Kidney (tissue), 14 donors: ENCODE measurements around the gene KIAA1549. TPM values are rescaled to one million over a fixed set of nuclear protein-coding genes. Genes with fewer than 3 reads are reported as not detected.

Source experiments
- DNase-seq, 5 donors: peaks; one replicate each; pipeline ENCODE4 v3.0.0-alpha.2; 2013 to 2020
- FAIRE-seq: peaks from 2 replicates; lab custom pipeline; 2012; peaks lifted over from hg19 to GRCh38; lab: Jason Lieb, UNC
- H3K27ac ChIP-seq, 2 donors: one replicate each; pipeline ENCODE4 v1.7.0; 2013; ENCODE audit warnings: low read depth in 2 of 2, low read length in 2 of 2, inconsistent platforms in 1 of 2
- H3K27me3 ChIP-seq: one replicate; pipeline ENCODE4 v1.7.1; 2013; ENCODE audit warnings: low read length, inconsistent platforms; ENCODE audit not compliant: control insufficient read depth, insufficient read depth
- H3K36me3 ChIP-seq, 3 donors: one replicate each; pipeline versions ENCODE4 v1.7.0 to v1.7.1; 2013; ENCODE audit warnings: low read length in 3 of 3, control low read depth in 1 of 3, inconsistent platforms in 1 of 3; ENCODE audit not compliant: insufficient read depth in 3 of 3, control insufficient read depth in 2 of 3
- H3K4me1 ChIP-seq, 3 donors: one replicate each; pipeline versions ENCODE4 v1.7.0 to v1.7.1; 2013; ENCODE audit warnings: low read length in 3 of 3, inconsistent platforms in 1 of 3, low read depth in 1 of 3; ENCODE audit not compliant: control insufficient read depth in 2 of 3, insufficient read depth in 2 of 3
- H3K4me3 ChIP-seq, 3 donors: one replicate each; pipeline versions ENCODE4 v1.7.0 to v1.8.1; 2013; ENCODE audit warnings: low read length in 3 of 3, control low read depth in 1 of 3, inconsistent platforms in 1 of 3
- H3K9ac ChIP-seq, 3 donors: one replicate each; pipeline versions ENCODE4 v1.7.0 to v1.7.1; 2013; ENCODE audit warnings: low read length in 3 of 3, control low read depth in 1 of 3, inconsistent platforms in 1 of 3
- H3K9me3 ChIP-seq, 3 donors: one replicate each; pipeline versions ENCODE4 v1.7.0 to v1.7.1; 2013; ENCODE audit warnings: low read length in 3 of 3, control low read depth in 1 of 3, inconsistent platforms in 1 of 3; ENCODE audit not compliant: control insufficient read depth in 2 of 3, insufficient read depth in 1 of 3
- intact Hi-C: fragments of 100-400 bp; cut with DNase I; formaldehyde crosslinking; loops from one replicate; pipeline ENCODE4 v1.11.1; 2022
- polyA plus RNA-seq: library from polyadenylated mRNA; stranded (reverse); fragments of 350-450 nt; fragmentation: Illumina TruSeq; extraction: RNeasy Lipid Tissue Mini Kit (QIAGEN cat#74804); gene quantifications from one replicate; pipeline ENCODE4 v1.2.3, GENCODE V29; 2014; ENCODE audit warnings: low read depth, low replicate concordance; ENCODE audit not compliant: insufficient read depth
- total RNA-seq: library from RNA; stranded (reverse); fragmentation: NEBNext Ultra II Directional; extraction: Animal tissue kit (Norgen Biotek cat#: 25700); gene quantifications from one replicate; pipeline ENCODE4 v1.2.1, GENCODE V29; 2021
- TF ChIP-seq, protein P1 (sequence below): IDR thresholded peaks from 3 replicates; pipeline ENCODE4 v1.5.1; 2012; ENCODE audit warnings: mild to moderate bottlenecking, moderate library complexity, borderline replicate concordance; ENCODE audit not compliant: insufficient read depth; ENCODE audit errors: extremely low read depth
- donor health status: control.
- donor health status: control.
- donor health status: control.
- donor health status: control.
- donor health status: control.
- donor health status: DM: yes; HTN: yes; CAD: no.
- donor health status: Normal renal cell carcinoma (clear cell type).

Gene KIAA1549
- total and polyA plus RNA-seq, 2 donors from 2014 or later: 1.8 to 10.1 TPM

DNA sequence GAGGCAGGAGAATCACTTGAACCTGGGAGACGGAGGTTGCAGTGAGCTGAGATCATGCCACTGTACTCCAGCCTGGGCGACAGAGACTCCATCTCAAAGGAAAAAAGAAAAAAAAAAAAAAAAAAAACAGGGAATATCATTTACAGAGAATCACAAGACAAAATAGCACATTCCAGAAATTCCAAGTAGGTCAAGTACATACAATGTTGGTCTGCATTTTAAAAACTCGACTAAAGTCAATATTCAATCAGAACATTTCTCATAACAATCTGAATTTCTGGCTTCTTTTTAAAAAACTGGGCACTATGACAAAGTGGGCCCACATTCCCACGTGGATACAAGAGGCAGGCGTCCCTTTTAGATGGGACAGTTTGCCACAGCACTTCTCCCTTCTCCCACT lies 41.9 kb upstream of the KIAA1549 start:
- Histone ChIP-seq H3K27ac (no peak overlapping the region), H3K27me3 (no peaks in the 10 kb centered on the region), H3K4me1 (no peaks in the 10 kb centered on the region), H3K36me3 (peaks cover 2 to 11% (median 8%) of the 10 kb centered on the region in 3 donors), H3K9ac (no peak overlapping the region), H3K9me3 (no peaks in the 10 kb centered on the region), H3K4me3 (no peak overlapping the region)
- intact Hi-C loops: no loop called here
- no peak for DNase-seq
- TF ChIP-seq, protein P1, sequence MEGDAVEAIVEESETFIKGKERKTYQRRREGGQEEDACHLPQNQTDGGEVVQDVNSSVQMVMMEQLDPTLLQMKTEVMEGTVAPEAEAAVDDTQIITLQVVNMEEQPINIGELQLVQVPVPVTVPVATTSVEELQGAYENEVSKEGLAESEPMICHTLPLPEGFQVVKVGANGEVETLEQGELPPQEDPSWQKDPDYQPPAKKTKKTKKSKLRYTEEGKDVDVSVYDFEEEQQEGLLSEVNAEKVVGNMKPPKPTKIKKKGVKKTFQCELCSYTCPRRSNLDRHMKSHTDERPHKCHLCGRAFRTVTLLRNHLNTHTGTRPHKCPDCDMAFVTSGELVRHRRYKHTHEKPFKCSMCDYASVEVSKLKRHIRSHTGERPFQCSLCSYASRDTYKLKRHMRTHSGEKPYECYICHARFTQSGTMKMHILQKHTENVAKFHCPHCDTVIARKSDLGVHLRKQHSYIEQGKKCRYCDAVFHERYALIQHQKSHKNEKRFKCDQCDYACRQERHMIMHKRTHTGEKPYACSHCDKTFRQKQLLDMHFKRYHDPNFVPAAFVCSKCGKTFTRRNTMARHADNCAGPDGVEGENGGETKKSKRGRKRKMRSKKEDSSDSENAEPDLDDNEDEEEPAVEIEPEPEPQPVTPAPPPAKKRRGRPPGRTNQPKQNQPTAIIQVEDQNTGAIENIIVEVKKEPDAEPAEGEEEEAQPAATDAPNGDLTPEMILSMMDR: no peak
- FAIRE-seq: no peak

DNA sequence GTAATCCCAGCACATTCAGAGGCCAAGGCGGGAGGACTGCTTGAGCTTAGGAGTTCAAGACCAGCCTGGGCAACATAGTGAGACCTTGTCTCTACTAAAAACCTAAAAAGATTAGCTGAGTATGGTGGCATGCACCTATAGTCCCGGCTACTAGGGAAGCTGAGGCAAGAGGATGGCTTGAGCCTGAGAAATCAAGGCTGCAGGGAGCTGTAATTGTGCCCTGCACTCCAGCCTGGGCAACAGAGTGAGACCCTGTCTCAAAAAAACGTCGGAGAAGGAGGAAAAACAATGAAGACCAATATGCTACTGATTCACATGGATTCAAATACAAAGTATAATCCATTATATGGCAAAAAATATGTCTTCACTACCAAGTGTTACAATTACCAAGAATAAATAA lies 41.1 kb upstream of the KIAA1549 start:
- DNase-seq: no peak
- intact Hi-C loops: no loop called here
- Histone ChIP-seq H3K36me3 (peaks cover 2 to 11% (median 8%) of the 10 kb centered on the region in 3 donors), H3K27ac (no peak overlapping the region), H3K4me3 (no peak overlapping the region), H3K9ac (no peak overlapping the region), H3K27me3 (no peaks in the 10 kb centered on the region), H3K4me1 (no peaks in the 10 kb centered on the region), H3K9me3 (no peaks in the 10 kb centered on the region)
- TF ChIP-seq, protein P1: no peak
- FAIRE-seq: no peak

DNA sequence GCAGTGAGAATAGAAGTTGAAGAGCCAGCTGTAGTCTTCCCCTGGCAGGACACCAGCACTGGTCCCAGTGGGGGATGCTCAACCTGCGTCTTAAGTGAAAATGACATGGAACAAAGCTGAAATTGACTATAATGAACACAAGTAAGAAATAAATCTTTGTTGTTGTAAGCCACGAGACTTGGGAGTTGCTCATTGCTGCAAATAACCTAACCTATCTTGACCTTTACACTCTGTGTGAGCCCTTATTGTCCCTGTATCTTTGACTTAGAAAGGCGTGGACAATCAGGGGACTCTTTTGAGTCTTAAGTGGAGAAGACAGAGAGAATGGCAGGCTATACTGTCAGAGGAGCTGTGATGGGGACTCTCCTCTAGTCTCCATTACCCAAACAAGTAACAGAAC lies 37.7 kb upstream of the KIAA1549 start:
- H3K27ac ChIP-seq: no peak overlapping the region
- H3K9me3 ChIP-seq: no peaks in the 10 kb centered on the region
- H3K9ac ChIP-seq: no peak overlapping the region
- no peak overlapping the region for H3K4me3 ChIP-seq
- no peaks in the 10 kb centered on the region for H3K27me3 ChIP-seq
- DNase-seq (no peak), FAIRE-seq (no peak)
- peaks cover 0 to 2% (median 0%) of the 10 kb centered on the region in 3 donors for H3K36me3 ChIP-seq
- H3K4me1 ChIP-seq: no peaks in the 10 kb centered on the region
- intact Hi-C loops: no loop called here
- TF ChIP-seq, protein P1: no peak

DNA sequence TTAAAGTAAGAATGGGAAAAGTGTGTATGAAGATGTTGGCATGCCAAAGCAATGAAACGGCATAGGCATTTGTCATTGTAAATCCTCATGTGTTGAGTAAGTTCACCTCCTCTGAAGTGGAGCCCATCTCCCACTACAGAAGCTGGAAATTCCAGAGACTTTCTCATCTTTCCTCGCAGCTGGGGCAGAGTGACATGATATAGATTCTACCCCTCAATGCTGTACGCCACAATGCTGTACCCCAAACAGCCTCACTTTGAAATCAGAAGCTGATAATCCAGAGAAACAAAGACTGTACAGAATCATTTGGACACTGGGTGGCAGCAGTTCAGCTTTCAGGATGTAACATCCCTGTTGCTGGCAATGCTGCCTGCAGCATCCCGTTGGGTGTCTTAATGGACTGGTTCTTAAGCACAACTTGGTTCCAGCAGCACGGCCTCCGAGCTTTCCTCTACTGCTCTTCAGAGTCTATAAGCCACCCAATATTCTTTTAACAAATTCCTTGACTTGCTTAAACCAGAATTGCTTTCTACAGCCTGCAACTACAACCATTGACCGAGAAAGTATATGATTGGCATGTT lies 35.8 kb upstream of the KIAA1549 start:
- H3K27ac ChIP-seq: no peak overlapping the region
- intact Hi-C loops: no loop called here
- DNase-seq (peak in 4 of 5 donors; percentile 47 to 84 (median 68)), FAIRE-seq (no peak)
- H3K4me1 ChIP-seq: no peaks in the 10 kb centered on the region
- no peak overlapping the region for H3K9ac ChIP-seq
- H3K4me3 ChIP-seq: no peak overlapping the region
- H3K9me3 ChIP-seq: no peaks in the 10 kb centered on the region
- TF ChIP-seq, protein P1: peak; percentile 53
- H3K36me3 ChIP-seq: no peaks in the 10 kb centered on the region
- no peaks in the 10 kb centered on the region for H3K27me3 ChIP-seq
